Astrocyte (in vitro differentiated cells and primary cell): ENCODE results near the gene ZSWIM8.

Source experiments
- CTCF ChIP-seq: IDR thresholded peaks from 2 replicates; pipeline ENCODE4 v1.5.1; 2011; ENCODE audit warnings: low read depth, mild to moderate bottlenecking, inconsistent platforms, low read length, moderate library complexity; ENCODE audit not compliant: insufficient read depth
- EZH2 ChIP-seq: IDR thresholded peaks from 2 replicates; pipeline ENCODE4 v1.6.1; 2012; ENCODE audit warnings: mild to moderate bottlenecking, low read length, inconsistent platforms; ENCODE audit not compliant: insufficient read depth

- TF ChIP-seq CTCF (no peak), EZH2 (no peak)
These were observed 27.3 kb downstream of the ZSWIM8 start for GRCh38 chr10:73812657-73813056.
